Adrenal gland (tissue), 5 donors: ENCODE results near the gene LAMP2.

Experiments used
- POLR2A ChIP-seq, 2 donors: fragments of 450-650 bp; IDR thresholded peaks; one replicate each; pipeline ENCODE4 v1.6.1; 2017; ENCODE audit warnings: antibody characterized with exemption in 2 of 2, mild to moderate bottlenecking in 2 of 2, moderate library complexity in 1 of 2
- TF ChIP-seq, protein P1 (sequence below), 6 experiments: fragments of 450-650 bp in 4 of 6; fragments of 200-600 bp in 2 of 6; sonication (generic) in 1 of 6; IDR thresholded peaks; 1 replicate in 5 of 6; 2 replicates in 1 of 6; pipeline versions ENCODE4 v1.5.1 to v1.8.0; 2016 to 2021; ENCODE audit warnings: antibody characterized with exemption in 6 of 6, mild to moderate bottlenecking in 2 of 6, moderate library complexity in 1 of 6
- donor health status: DM: no; HTN: no; CAD: no.

GRCh38 chrX:120446498-120446897 lies 22.6 kb downstream of the LAMP2 start:
- TF ChIP-seq, protein P1, sequence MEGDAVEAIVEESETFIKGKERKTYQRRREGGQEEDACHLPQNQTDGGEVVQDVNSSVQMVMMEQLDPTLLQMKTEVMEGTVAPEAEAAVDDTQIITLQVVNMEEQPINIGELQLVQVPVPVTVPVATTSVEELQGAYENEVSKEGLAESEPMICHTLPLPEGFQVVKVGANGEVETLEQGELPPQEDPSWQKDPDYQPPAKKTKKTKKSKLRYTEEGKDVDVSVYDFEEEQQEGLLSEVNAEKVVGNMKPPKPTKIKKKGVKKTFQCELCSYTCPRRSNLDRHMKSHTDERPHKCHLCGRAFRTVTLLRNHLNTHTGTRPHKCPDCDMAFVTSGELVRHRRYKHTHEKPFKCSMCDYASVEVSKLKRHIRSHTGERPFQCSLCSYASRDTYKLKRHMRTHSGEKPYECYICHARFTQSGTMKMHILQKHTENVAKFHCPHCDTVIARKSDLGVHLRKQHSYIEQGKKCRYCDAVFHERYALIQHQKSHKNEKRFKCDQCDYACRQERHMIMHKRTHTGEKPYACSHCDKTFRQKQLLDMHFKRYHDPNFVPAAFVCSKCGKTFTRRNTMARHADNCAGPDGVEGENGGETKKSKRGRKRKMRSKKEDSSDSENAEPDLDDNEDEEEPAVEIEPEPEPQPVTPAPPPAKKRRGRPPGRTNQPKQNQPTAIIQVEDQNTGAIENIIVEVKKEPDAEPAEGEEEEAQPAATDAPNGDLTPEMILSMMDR (IDR thresholded peaks at IDR 0.05): peak in 2 of 6 experiments; percentile 6 to 23
- TF ChIP-seq POLR2A (IDR thresholded peaks at IDR 0.05): no peak
